ENCODE measurements around the gene VBP1.
"Not testable (repeated sequence)": the region's sequence is repeated elsewhere in the genome, so short reads cannot be mapped to it uniquely, and the experiment has no call there.

Gene VBP1

GRCh38 chrX:155266439-155266838 is 50.2 kb downstream of the VBP1 start:
- DNase-seq = no peak

- not testable (repeated sequence) for DNase-seq
Observed at GRCh38 chrX:155267995-155268394, 51.7 kb downstream of the VBP1 start.

- no peak for DNase-seq
Observed at GRCh38 chrX:155270969-155271368, 54.7 kb downstream of the VBP1 start.

DNA sequence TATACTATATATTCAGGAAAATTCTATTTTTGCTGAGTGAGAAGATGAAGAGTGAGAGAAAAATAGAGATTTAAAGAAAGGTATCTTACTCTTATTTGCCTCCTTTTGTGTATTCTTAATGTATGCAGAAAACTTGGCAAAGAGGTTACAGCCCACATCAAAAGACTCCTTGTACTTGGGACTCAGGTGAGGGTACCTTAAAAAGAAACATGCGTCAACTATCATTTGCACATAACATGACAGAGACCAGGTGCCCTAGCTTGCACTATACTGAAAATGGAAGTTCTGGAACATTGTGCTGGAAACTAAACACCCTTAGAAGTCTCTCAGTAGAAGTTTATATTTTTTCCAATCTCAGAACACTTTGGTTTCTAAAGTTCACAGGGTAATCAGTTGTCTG is 63.6 kb downstream of the VBP1 start:
- DNase-seq = no peak

Data from amniotic stem cell (primary cell).